ENCODE measurements around the gene CPT1C.

Gene CPT1C

GRCh38 chr19:49653466-49653806 is 37.5 kb upstream of the CPT1C start:
- H3K27me3 ChIP-seq (ENCODE audit: control insufficient read depth in 1 of 2, insufficient read depth in 2 of 2, low read length in 2 of 2) = no peaks in the 10 kb centered on the region
- H3K27ac ChIP-seq (ENCODE audit: low read depth, low read length) = no peak overlapping the region
- H3K9ac ChIP-seq (ENCODE audit: low read length) = no peak overlapping the region
- H3K4me1 ChIP-seq (ENCODE audit: insufficient read depth, low read length) = no peaks in the 10 kb centered on the region
- H3K4me3 ChIP-seq (ENCODE audit: low read depth in 1 of 2, low read length in 2 of 2) = no peak overlapping the region
- H3K36me3 ChIP-seq (ENCODE audit: insufficient read depth, low read length) = peaks cover 62% of the 10 kb centered on the region
- H3K9me3 ChIP-seq (ENCODE audit: low read length) = no peaks in the 10 kb centered on the region

- Histone ChIP-seq H3K4me3 (ENCODE audit: low read depth in 1 of 2, low read length in 2 of 2) (no peak overlapping the region), H3K9ac (ENCODE audit: low read length) (no peak overlapping the region), H3K4me1 (ENCODE audit: insufficient read depth, low read length) (no peaks in the 10 kb centered on the region), H3K27ac (ENCODE audit: low read depth, low read length) (no peak overlapping the region), H3K27me3 (ENCODE audit: control insufficient read depth in 1 of 2, insufficient read depth in 2 of 2, low read length in 2 of 2) (no peaks in the 10 kb centered on the region), H3K9me3 (ENCODE audit: low read length) (no peaks in the 10 kb centered on the region), H3K36me3 (ENCODE audit: insufficient read depth, low read length) (peaks cover 69% of the 10 kb centered on the region)
Observed at GRCh38 chr19:49654581-49654980, 36.3 kb upstream of the CPT1C start.

GRCh38 chr19:49655570-49656455 is 35.1 kb upstream of the CPT1C start:
- no peaks in the 10 kb centered on the region for H3K9me3 ChIP-seq (ENCODE audit: low read length)
- no peak overlapping the region for H3K27ac ChIP-seq (ENCODE audit: low read depth, low read length)
- peaks cover 69% of the 10 kb centered on the region for H3K36me3 ChIP-seq (ENCODE audit: insufficient read depth, low read length)
- no peak overlapping the region for H3K9ac ChIP-seq (ENCODE audit: low read length)
- no peak overlapping the region for H3K4me3 ChIP-seq (ENCODE audit: low read depth in 1 of 2, low read length in 2 of 2)
- no peaks in the 10 kb centered on the region for H3K27me3 ChIP-seq (ENCODE audit: control insufficient read depth in 1 of 2, insufficient read depth in 2 of 2, low read length in 2 of 2)
- no peaks in the 10 kb centered on the region for H3K4me1 ChIP-seq (ENCODE audit: insufficient read depth, low read length)

GRCh38 chr19:49656456-49657109 is 34.3 kb upstream of the CPT1C start:
- no peaks in the 10 kb centered on the region for H3K9me3 ChIP-seq (ENCODE audit: low read length)
- H3K36me3 ChIP-seq (ENCODE audit: insufficient read depth, low read length) = peaks cover 77% of the 10 kb centered on the region
- no peak overlapping the region for H3K27ac ChIP-seq (ENCODE audit: low read depth, low read length)
- H3K9ac ChIP-seq (ENCODE audit: low read length) = no peak overlapping the region
- H3K4me3 ChIP-seq (ENCODE audit: low read depth in 1 of 2, low read length in 2 of 2) = no peak overlapping the region
- no peaks in the 10 kb centered on the region for H3K4me1 ChIP-seq (ENCODE audit: insufficient read depth, low read length)
- H3K27me3 ChIP-seq (ENCODE audit: control insufficient read depth in 1 of 2, insufficient read depth in 2 of 2, low read length in 2 of 2) = no peaks in the 10 kb centered on the region

GRCh38 chr19:49657493-49658138 is 33.3 kb upstream of the CPT1C start:
- H3K4me3 ChIP-seq (ENCODE audit: low read depth in 1 of 2, low read length in 2 of 2) = no peak overlapping the region
- peaks cover 87% of the 10 kb centered on the region for H3K36me3 ChIP-seq (ENCODE audit: insufficient read depth, low read length)
- H3K9me3 ChIP-seq (ENCODE audit: low read length) = no peaks in the 10 kb centered on the region
- H3K4me1 ChIP-seq (ENCODE audit: insufficient read depth, low read length) = no peaks in the 10 kb centered on the region
- H3K9ac ChIP-seq (ENCODE audit: low read length) = no peak overlapping the region
- no peaks in the 10 kb centered on the region for H3K27me3 ChIP-seq (ENCODE audit: control insufficient read depth in 1 of 2, insufficient read depth in 2 of 2, low read length in 2 of 2)
- H3K27ac ChIP-seq (ENCODE audit: low read depth, low read length) = no peak overlapping the region

DNA sequence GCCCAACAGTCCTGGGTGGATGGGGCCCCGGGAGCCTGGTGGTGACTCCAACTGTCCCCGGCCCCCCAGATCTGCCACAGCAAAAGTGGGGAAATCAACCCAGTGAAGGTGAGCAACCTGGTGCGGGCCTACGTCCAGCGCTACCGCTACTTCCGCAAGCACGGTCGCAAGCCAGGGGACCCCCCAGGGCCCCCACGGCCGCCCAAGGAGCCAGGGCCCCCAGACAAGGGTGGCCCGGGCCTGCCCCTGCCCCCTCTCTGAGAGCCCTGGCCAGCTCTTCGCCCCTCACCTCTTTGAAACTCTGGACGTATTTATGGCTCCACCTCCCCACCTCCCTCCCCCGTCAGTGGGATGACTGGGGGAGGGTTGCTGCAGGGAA is 32.8 kb upstream of the CPT1C start:
- no peaks in the 10 kb centered on the region for H3K4me1 ChIP-seq (ENCODE audit: insufficient read depth, low read length)
- no peaks in the 10 kb centered on the region for H3K27me3 ChIP-seq (ENCODE audit: control insufficient read depth in 1 of 2, insufficient read depth in 2 of 2, low read length in 2 of 2)
- H3K9me3 ChIP-seq (ENCODE audit: low read length) = no peaks in the 10 kb centered on the region
- no peak overlapping the region for H3K4me3 ChIP-seq (ENCODE audit: low read depth in 1 of 2, low read length in 2 of 2)
- H3K9ac ChIP-seq (ENCODE audit: low read length) = no peak overlapping the region
- no peak overlapping the region for H3K27ac ChIP-seq (ENCODE audit: low read depth, low read length)
- H3K36me3 ChIP-seq (ENCODE audit: insufficient read depth, low read length) = peaks cover 92% of the 10 kb centered on the region

GRCh38 chr19:49658566-49659442 is 32.1 kb upstream of the CPT1C start:
- H3K27ac ChIP-seq (ENCODE audit: low read depth, low read length) = no peak overlapping the region
- no peak overlapping the region for H3K4me3 ChIP-seq (ENCODE audit: low read depth in 1 of 2, low read length in 2 of 2)
- H3K4me1 ChIP-seq (ENCODE audit: insufficient read depth, low read length) = peaks cover 4% of the 10 kb centered on the region
- no peaks in the 10 kb centered on the region for H3K27me3 ChIP-seq (ENCODE audit: control insufficient read depth in 1 of 2, insufficient read depth in 2 of 2, low read length in 2 of 2)
- H3K9me3 ChIP-seq (ENCODE audit: low read length) = no peaks in the 10 kb centered on the region
- no peak overlapping the region for H3K9ac ChIP-seq (ENCODE audit: low read length)
- peaks cover 88% of the 10 kb centered on the region for H3K36me3 ChIP-seq (ENCODE audit: insufficient read depth, low read length)

DNA sequence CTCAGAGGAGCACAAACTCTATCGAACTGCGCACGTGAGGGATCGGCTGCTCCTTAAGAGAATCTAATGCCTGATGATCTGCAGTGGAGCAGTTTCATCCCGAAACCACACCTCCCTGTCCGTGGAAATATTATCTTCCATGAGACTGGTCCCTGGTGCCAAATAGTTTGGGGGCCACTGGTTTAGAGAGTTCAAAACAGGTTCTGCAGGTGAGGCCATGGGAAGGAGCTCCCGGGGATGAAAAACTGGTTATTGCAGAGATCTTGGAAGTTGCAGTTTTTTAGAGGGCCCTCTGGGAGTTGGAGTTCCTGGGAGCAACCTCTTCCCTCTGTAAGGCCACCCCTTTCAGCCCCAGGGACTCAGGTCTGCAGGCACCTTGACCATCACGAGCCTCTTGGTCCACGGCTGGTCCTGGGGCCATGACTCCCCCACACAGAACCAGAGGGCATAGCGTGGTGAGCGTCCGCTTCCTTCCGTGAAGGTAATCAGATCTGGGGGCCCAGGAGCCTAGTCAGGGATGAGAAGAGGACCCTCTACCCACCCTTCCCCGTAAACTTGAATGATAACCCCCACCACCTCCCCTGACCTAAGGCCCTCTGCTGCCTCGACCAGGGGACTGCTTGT is 30.5 kb upstream of the CPT1C start:
- peaks cover 8% of the 10 kb centered on the region for H3K4me1 ChIP-seq (ENCODE audit: insufficient read depth, low read length)
- H3K27me3 ChIP-seq (ENCODE audit: control insufficient read depth in 1 of 2, insufficient read depth in 2 of 2, low read length in 2 of 2) = no peaks in the 10 kb centered on the region
- no peak overlapping the region for H3K27ac ChIP-seq (ENCODE audit: low read depth, low read length)
- peaks cover 75% of the 10 kb centered on the region for H3K36me3 ChIP-seq (ENCODE audit: insufficient read depth, low read length)
- no peak overlapping the region for H3K9ac ChIP-seq (ENCODE audit: low read length)
- H3K9me3 ChIP-seq (ENCODE audit: low read length) = no peaks in the 10 kb centered on the region
- H3K4me3 ChIP-seq (ENCODE audit: low read depth in 1 of 2, low read length in 2 of 2) = no peak overlapping the region

- Histone ChIP-seq H3K9ac (ENCODE audit: low read length) (no peak overlapping the region), H3K27me3 (ENCODE audit: control insufficient read depth in 1 of 2, insufficient read depth in 2 of 2, low read length in 2 of 2) (no peaks in the 10 kb centered on the region), H3K4me1 (ENCODE audit: insufficient read depth, low read length) (peaks cover 18% of the 10 kb centered on the region), H3K27ac (ENCODE audit: low read depth, low read length) (no peak overlapping the region), H3K36me3 (ENCODE audit: insufficient read depth, low read length) (peaks cover 60% of the 10 kb centered on the region), H3K9me3 (ENCODE audit: low read length) (no peaks in the 10 kb centered on the region), H3K4me3 (ENCODE audit: low read depth in 1 of 2, low read length in 2 of 2) (no peak overlapping the region)
Observed at GRCh38 chr19:49662011-49662410, 28.9 kb upstream of the CPT1C start.

GRCh38 chr19:49663224-49663623 is 27.7 kb upstream of the CPT1C start:
- Histone ChIP-seq H3K4me3 (ENCODE audit: low read depth in 1 of 2, low read length in 2 of 2) (no peak overlapping the region), H3K9ac (ENCODE audit: low read length) (no peak overlapping the region)

More at GRCh38 chr19:49663224-49663623, 27.7 kb upstream of the CPT1C start:
- Histone ChIP-seq H3K9me3 (ENCODE audit: low read length) (no peaks in the 10 kb centered on the region), H3K27me3 (ENCODE audit: control insufficient read depth in 1 of 2, insufficient read depth in 2 of 2, low read length in 2 of 2) (no peaks in the 10 kb centered on the region), H3K27ac (ENCODE audit: low read depth, low read length) (no peak overlapping the region), H3K36me3 (ENCODE audit: insufficient read depth, low read length) (peaks cover 48% of the 10 kb centered on the region), H3K4me1 (ENCODE audit: insufficient read depth, low read length) (peaks cover 18% of the 10 kb centered on the region)
